ENCODE measurements around the gene KRTAP1-4. TPM values are rescaled to one million over a fixed set of nuclear protein-coding genes. Genes with fewer than 3 reads are reported as not detected.

KRTAP1-4 gene
- total RNA-seq, 1 experiment from 2014 or later, result not detected

- H3K4me1 ChIP-seq (ENCODE audit: insufficient read depth, low read length), result no peaks in the 10 kb centered on the region
- no peak within 1 kb of the TSS for H3K4me2 ChIP-seq (ENCODE audit: low read length)
- H4K20me1 ChIP-seq (ENCODE audit: low read length), result no peaks in the 10 kb centered on the region
- H3K36me3 ChIP-seq (ENCODE audit: low read depth, low read length), result no peaks in the 10 kb centered on the region
- no peak within 1 kb of the TSS for H3K4me3 ChIP-seq (ENCODE audit: low read length)
- no peak for TF ChIP-seq CTCF (conservative IDR thresholded peaks at IDR 0.05; ENCODE audit: low read depth, low read length)
- TF ChIP-seq EZH2phosphoT487 (IDR thresholded peaks at IDR 0.05; ENCODE audit: borderline replicate concordance, low read length), result no peak
- no peak for TF ChIP-seq EZH2 (IDR thresholded peaks at IDR 0.05; ENCODE audit: low read length, unreplicated experiment)
- BruUV-seq (replicated peaks), result no TSS peak
- no peaks in the 10 kb centered on the region for H3K9me3 ChIP-seq (ENCODE audit: low read length)
- H2AFZ ChIP-seq (ENCODE audit: low read length), result no peak within 1 kb of the TSS
- no peaks in the 10 kb centered on the region for H3F3A ChIP-seq (ENCODE audit: low read length, unreplicated experiment)
- DNase-seq (no peak), ATAC-seq (no peak)
- H3K9ac ChIP-seq (ENCODE audit: low read length), result no peak within 1 kb of the TSS
- intact Hi-C loops (cut with micrococcal nuclease), result no loop called here
- no peak within 1 kb of the TSS for H3K27ac ChIP-seq (ENCODE audit: low read length)
- H3K9me2 ChIP-seq (replicated peaks; ENCODE audit: low read length), result no peaks in the 10 kb centered on the region
- ChIA-PET POLR2A (ENCODE audit: unreplicated experiment) (no interaction called here), CTCF (no interaction called here)
- no peaks in the 10 kb centered on the region for H3K27me3 ChIP-seq (ENCODE audit: low read length)
- H3K79me2 ChIP-seq (ENCODE audit: low read length), result no peaks in the 10 kb centered on the region
Measured at GRCh38 chr17:40993839-40994238, 36.2 kb downstream of the KRTAP1-4 start, which contains the start of gene KRTAP3-3. KRTAP3-3 (minus strand) TSS chr17:40994164; CDS start chr17:40994097, 67 bp downstream.

- ChIA-PET CTCF (no interaction called here), POLR2A (ENCODE audit: unreplicated experiment) (no interaction called here)
- TF ChIP-seq EZH2phosphoT487 (IDR thresholded peaks at IDR 0.05; ENCODE audit: borderline replicate concordance, low read length) (no peak), CTCF (conservative IDR thresholded peaks at IDR 0.05; ENCODE audit: low read depth, low read length) (no peak), EZH2 (IDR thresholded peaks at IDR 0.05; ENCODE audit: low read length, unreplicated experiment) (no peak)
- no peak overlapping the region for H2AFZ ChIP-seq (ENCODE audit: low read length)
- H3K9ac ChIP-seq (ENCODE audit: low read length), result no peak overlapping the region
- no peak overlapping the region for H3K4me3 ChIP-seq (ENCODE audit: low read length)
- H3F3A ChIP-seq (ENCODE audit: low read length, unreplicated experiment), result no peaks in the 10 kb centered on the region
- H3K9me3 ChIP-seq (ENCODE audit: low read length), result no peaks in the 10 kb centered on the region
- H4K20me1 ChIP-seq (ENCODE audit: low read length), result no peaks in the 10 kb centered on the region
- no peaks in the 10 kb centered on the region for H3K79me2 ChIP-seq (ENCODE audit: low read length)
- no peak overlapping the region for H3K27ac ChIP-seq (ENCODE audit: low read length)
- H3K36me3 ChIP-seq (ENCODE audit: low read depth, low read length), result no peaks in the 10 kb centered on the region
- intact Hi-C loops (cut with micrococcal nuclease), result no loop called here
- ATAC-seq (no peak), DNase-seq (no peak)
- H3K27me3 ChIP-seq (ENCODE audit: low read length), result no peaks in the 10 kb centered on the region
- BruUV-seq (replicated peaks), result no TSS peak
- H3K4me1 ChIP-seq (ENCODE audit: insufficient read depth, low read length), result no peaks in the 10 kb centered on the region
- H3K9me2 ChIP-seq (replicated peaks; ENCODE audit: low read length), result no peaks in the 10 kb centered on the region
- no peak overlapping the region for H3K4me2 ChIP-seq (ENCODE audit: low read length)
Measured at GRCh38 chr17:40993084-40993483, 36.9 kb downstream of the KRTAP1-4 start.

GRCh38 chr17:40992666-40993065, 37.3 kb downstream of the KRTAP1-4 start:
- H3K9me2 ChIP-seq (replicated peaks; ENCODE audit: low read length), result no peaks in the 10 kb centered on the region
- H4K20me1 ChIP-seq (ENCODE audit: low read length), result no peaks in the 10 kb centered on the region
- no peak for TF ChIP-seq EZH2phosphoT487 (IDR thresholded peaks at IDR 0.05; ENCODE audit: borderline replicate concordance, low read length)
- no peak for TF ChIP-seq CTCF (conservative IDR thresholded peaks at IDR 0.05; ENCODE audit: low read depth, low read length)
- TF ChIP-seq EZH2 (IDR thresholded peaks at IDR 0.05; ENCODE audit: low read length, unreplicated experiment), result no peak
- H3K9ac ChIP-seq (ENCODE audit: low read length), result no peak overlapping the region
- H3F3A ChIP-seq (ENCODE audit: low read length, unreplicated experiment), result no peaks in the 10 kb centered on the region
- H3K4me1 ChIP-seq (ENCODE audit: insufficient read depth, low read length), result no peaks in the 10 kb centered on the region
- no peak overlapping the region for H2AFZ ChIP-seq (ENCODE audit: low read length)
- H3K27ac ChIP-seq (ENCODE audit: low read length), result no peak overlapping the region
- ChIA-PET CTCF (no interaction called here), POLR2A (ENCODE audit: unreplicated experiment) (no interaction called here)
- no peaks in the 10 kb centered on the region for H3K9me3 ChIP-seq (ENCODE audit: low read length)
- no TSS peak for BruUV-seq (replicated peaks)
- H3K27me3 ChIP-seq (ENCODE audit: low read length), result no peaks in the 10 kb centered on the region
- DNase-seq, result no peak
- no peaks in the 10 kb centered on the region for H3K79me2 ChIP-seq (ENCODE audit: low read length)
- H3K36me3 ChIP-seq (ENCODE audit: low read depth, low read length), result no peaks in the 10 kb centered on the region
- intact Hi-C loops (cut with micrococcal nuclease), result no loop called here
- no peak overlapping the region for H3K4me3 ChIP-seq (ENCODE audit: low read length)
- no peak overlapping the region for H3K4me2 ChIP-seq (ENCODE audit: low read length)
- ATAC-seq, result no peak
